Neutrophil (primary cell): Measurements from ENCODE around the gene ERVFRD-1.

Source experiments
- H3K27ac ChIP-seq: fragments of 200-600 bp; sonication (generic); 2 replicates; pipeline ENCODE4 v1.5.1; 2016; ENCODE audit warnings: mild to moderate bottlenecking, moderate library complexity
- H3K27me3 ChIP-seq: fragments of 200-600 bp; sonication (generic); 2 replicates; pipeline ENCODE4 v1.6.0; 2016; ENCODE audit warnings: mild to moderate bottlenecking
- H3K36me3 ChIP-seq: fragments of 200-600 bp; sonication (generic); 2 replicates; pipeline ENCODE4 v1.5.1; 2017
- H3K4me1 ChIP-seq, 2 experiments: fragments of 200-600 bp in 1 of 2; sonication (generic) in 1 of 2; 1 replicate in 1 of 2; 2 replicates in 1 of 2; pipeline versions ENCODE4 v1.5.1 to v1.6.1; 2013 to 2016; ENCODE audit warnings: low read depth in 1 of 2, low read length in 1 of 2, mild to moderate bottlenecking in 1 of 2, moderate library complexity in 1 of 2; ENCODE audit not compliant: control insufficient read depth in 1 of 2, insufficient read depth in 1 of 2
- H3K4me3 ChIP-seq, 2 experiments: fragments of 200-600 bp in 1 of 2; sonication (generic) in 1 of 2; 1 replicate in 1 of 2; 2 replicates in 1 of 2; pipeline ENCODE4 v1.5.1; 2013 to 2016; ENCODE audit warnings: low read depth in 1 of 2, low read length in 1 of 2, mild to moderate bottlenecking in 1 of 2, moderate library complexity in 1 of 2
- H3K9me3 ChIP-seq: fragments of 200-600 bp; sonication (generic); 2 replicates; pipeline ENCODE4 v1.5.1; 2016
- TF ChIP-seq, protein P1 (sequence below): fragments of 200-600 bp; sonication (generic); IDR thresholded peaks from 2 replicates; pipeline ENCODE4 v1.5.1; 2016; ENCODE audit warnings: antibody characterized with exemption

ERVFRD-1 gene

DNA sequence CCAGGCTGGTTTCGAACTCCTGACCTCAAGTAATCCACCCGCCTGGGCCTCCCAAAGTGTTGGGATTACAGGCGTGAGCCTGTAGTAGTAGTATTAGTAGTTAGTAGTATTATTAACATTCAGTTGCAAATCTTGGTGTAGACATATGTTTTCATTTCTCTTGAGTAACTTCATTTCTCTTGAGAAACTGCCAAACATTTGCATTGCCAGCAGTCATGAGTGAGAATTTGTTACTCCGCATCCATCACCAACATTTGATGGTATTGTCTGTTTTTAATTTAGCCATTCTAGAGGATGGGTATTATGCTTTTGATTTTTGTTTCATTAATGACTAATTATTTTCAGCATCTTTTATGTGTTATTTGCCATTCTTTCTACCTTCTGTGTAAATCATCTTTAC lies 1.5 kb upstream of the ERVFRD-1 start:
- Histone ChIP-seq H3K36me3 (no peaks in the 10 kb centered on the region), H3K9me3 (no peaks in the 10 kb centered on the region), H3K27me3 (no peaks in the 10 kb centered on the region), H3K27ac (no peak overlapping the region), H3K4me1 (peaks cover 8 to 9% of the 10 kb centered on the region in 2 experiments), H3K4me3 (no peak overlapping the region)
- TF ChIP-seq, protein P1, sequence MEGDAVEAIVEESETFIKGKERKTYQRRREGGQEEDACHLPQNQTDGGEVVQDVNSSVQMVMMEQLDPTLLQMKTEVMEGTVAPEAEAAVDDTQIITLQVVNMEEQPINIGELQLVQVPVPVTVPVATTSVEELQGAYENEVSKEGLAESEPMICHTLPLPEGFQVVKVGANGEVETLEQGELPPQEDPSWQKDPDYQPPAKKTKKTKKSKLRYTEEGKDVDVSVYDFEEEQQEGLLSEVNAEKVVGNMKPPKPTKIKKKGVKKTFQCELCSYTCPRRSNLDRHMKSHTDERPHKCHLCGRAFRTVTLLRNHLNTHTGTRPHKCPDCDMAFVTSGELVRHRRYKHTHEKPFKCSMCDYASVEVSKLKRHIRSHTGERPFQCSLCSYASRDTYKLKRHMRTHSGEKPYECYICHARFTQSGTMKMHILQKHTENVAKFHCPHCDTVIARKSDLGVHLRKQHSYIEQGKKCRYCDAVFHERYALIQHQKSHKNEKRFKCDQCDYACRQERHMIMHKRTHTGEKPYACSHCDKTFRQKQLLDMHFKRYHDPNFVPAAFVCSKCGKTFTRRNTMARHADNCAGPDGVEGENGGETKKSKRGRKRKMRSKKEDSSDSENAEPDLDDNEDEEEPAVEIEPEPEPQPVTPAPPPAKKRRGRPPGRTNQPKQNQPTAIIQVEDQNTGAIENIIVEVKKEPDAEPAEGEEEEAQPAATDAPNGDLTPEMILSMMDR = no peak

DNA sequence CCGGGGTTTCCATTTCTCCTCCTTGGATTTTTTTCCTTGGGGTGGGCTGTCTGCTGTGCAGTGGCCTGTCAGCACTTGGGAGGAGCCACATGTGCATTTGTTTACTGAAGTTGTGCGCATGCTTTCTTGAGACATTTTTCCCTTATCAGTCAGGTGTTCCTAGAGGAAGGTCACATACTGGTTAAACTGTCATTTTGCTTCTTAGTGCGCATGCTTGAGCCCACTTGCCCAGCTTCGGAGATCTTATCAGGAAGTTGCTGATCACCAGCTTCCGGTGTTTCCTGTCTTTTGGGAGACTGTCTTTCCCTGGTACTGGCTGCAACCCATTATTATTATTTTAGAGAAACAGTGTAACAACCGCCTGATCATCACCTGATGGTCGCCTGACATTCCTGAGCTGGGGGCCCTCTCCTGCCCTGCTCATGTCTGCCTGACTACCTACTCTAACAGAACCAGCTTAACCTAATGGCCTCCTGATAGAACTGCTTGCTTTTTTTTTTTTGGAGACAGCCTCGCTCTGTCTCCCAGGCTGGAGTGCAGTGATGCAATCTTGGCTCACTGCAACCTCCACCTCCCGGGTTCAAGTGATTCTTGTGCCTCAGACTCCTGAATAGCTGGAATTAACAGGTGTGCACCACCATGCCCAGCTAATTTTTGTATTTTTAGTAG lies 378 bp upstream of the ERVFRD-1 start:
- Histone ChIP-seq H3K4me3 (no peak overlapping the region), H3K9me3 (no peaks in the 10 kb centered on the region), H3K27me3 (no peaks in the 10 kb centered on the region), H3K4me1 (peaks cover 8 to 9% of the 10 kb centered on the region in 2 experiments), H3K27ac (no peak overlapping the region), H3K36me3 (no peaks in the 10 kb centered on the region)
- TF ChIP-seq, protein P1 = no peak

DNA sequence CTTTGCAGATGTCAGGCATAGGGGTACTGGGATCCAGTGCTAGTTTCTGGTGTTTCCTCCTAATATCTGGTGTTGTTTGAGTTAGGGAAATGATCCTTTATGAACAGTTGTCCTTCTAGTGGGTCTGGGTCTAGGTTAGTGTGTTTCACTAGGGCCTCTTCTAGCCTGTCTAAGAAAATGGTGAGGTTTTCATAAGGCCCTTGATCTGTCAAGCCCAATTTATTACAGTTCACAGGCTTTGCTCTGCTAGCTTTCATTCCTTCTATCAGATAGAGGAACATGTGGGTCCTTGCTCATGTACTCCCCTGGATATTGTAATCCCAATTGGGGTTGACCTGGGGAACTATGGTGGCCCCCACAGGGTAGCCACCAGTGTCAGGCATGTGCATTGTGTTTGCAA lies 2.8 kb downstream of the ERVFRD-1 start:
- Histone ChIP-seq H3K27me3 (no peaks in the 10 kb centered on the region), H3K27ac (no peak overlapping the region), H3K36me3 (no peaks in the 10 kb centered on the region), H3K9me3 (no peaks in the 10 kb centered on the region), H3K4me1 (peaks cover 8 to 9% of the 10 kb centered on the region in 2 experiments), H3K4me3 (no peak overlapping the region)
- TF ChIP-seq, protein P1 = no peak

DNA sequence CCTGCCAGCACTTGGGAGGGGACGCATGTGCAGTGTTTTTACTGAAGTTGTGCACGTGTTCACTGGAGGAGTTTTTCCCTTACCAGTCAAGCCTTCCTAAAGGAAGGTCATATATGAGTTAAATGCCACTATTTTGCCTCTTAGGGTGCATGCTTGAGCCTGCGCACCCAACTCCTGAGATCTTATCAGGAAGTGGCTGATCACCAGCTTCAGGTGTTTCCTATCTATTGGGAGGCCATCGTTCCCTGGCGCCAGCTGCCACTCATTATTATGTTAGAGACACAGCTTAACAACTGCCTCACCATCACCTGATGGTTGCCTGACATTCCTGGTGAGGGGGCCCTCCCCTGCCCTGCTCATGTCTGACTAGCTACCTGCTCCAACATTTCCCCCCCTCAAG lies 8.5 kb downstream of the ERVFRD-1 start:
- Histone ChIP-seq H3K36me3 (no peaks in the 10 kb centered on the region), H3K4me3 (no peak overlapping the region), H3K27ac (no peak overlapping the region), H3K9me3 (no peaks in the 10 kb centered on the region), H3K27me3 (no peaks in the 10 kb centered on the region), H3K4me1 (peaks cover 0 to 7% of the 10 kb centered on the region in 2 experiments)
- TF ChIP-seq, protein P1 = no peak

- Histone ChIP-seq H3K27ac (no peak overlapping the region), H3K4me1 (peaks cover 0 to 7% of the 10 kb centered on the region in 2 experiments), H3K27me3 (no peaks in the 10 kb centered on the region), H3K36me3 (no peaks in the 10 kb centered on the region), H3K9me3 (no peaks in the 10 kb centered on the region), H3K4me3 (no peak overlapping the region)
- TF ChIP-seq, protein P1 = no peak
Observed at GRCh38 chr6:11101417-11101816, 10.1 kb downstream of the ERVFRD-1 start.
